ENCODE measurements around the gene CENPE. TPM values are rescaled to one million over a fixed set of nuclear protein-coding genes. Genes with fewer than 3 reads are reported as not detected.

CENPE gene
- total and polyA plus RNA-seq, 3 donors from 2014 or later: 0.96 to 9.1 (median 6.6) TPM

- TF ChIP-seq POLR2A (IDR thresholded peaks at IDR 0.05): no peak
- TF ChIP-seq CTCF (IDR thresholded peaks at IDR 0.05): no peak
- intact Hi-C loops (cut with DNase I; ENCODE audit: low total_unique reads): no loop called here
- 79 to 85% methylated on average over 4 of the region's 4 CpGs for WGBS, 2 donors
Observed at GRCh38 chr4:103158760-103159159, 39.4 kb downstream of the CENPE start.

GRCh38 chr4:103156106-103156505, 42.0 kb downstream of the CENPE start:
- no peaks in the 10 kb centered on the region for H3K4me1 ChIP-seq
- TF ChIP-seq CTCF (IDR thresholded peaks at IDR 0.05) (no peak), POLR2A (IDR thresholded peaks at IDR 0.05) (no peak)
- H3K9me3 ChIP-seq: no peaks in the 10 kb centered on the region
- 85 to 96% methylated on average over 3 of the region's 3 CpGs for WGBS, 2 donors
- H3K27me3 ChIP-seq: no peaks in the 10 kb centered on the region
- DNase-seq: no peak
- no peaks in the 10 kb centered on the region for H3K36me3 ChIP-seq (ENCODE audit: low read depth, missing control alignments)
- no peak overlapping the region for H3K4me3 ChIP-seq
- no peak overlapping the region for H3K27ac ChIP-seq
- intact Hi-C loops (cut with DNase I; ENCODE audit: low total_unique reads): no loop called here

More at GRCh38 chr4:103158760-103159159, 39.4 kb downstream of the CENPE start:
- Histone ChIP-seq H3K36me3 (ENCODE audit: low read depth, missing control alignments) (no peaks in the 10 kb centered on the region), H3K4me3 (no peak overlapping the region), H3K27ac (no peak overlapping the region), H3K9me3 (no peaks in the 10 kb centered on the region), H3K27me3 (no peaks in the 10 kb centered on the region), H3K4me1 (no peaks in the 10 kb centered on the region)
- no peak for DNase-seq

GRCh38 chr4:103152381-103152780, 45.8 kb downstream of the CENPE start:
- H3K27ac ChIP-seq: no peak overlapping the region
- no peak for TF ChIP-seq POLR2A (IDR thresholded peaks at IDR 0.05)
- TF ChIP-seq CTCF (IDR thresholded peaks at IDR 0.05): no peak
- no peaks in the 10 kb centered on the region for H3K4me1 ChIP-seq
- no peaks in the 10 kb centered on the region for H3K27me3 ChIP-seq
- H3K9me3 ChIP-seq: no peaks in the 10 kb centered on the region
- H3K36me3 ChIP-seq (ENCODE audit: low read depth, missing control alignments): no peaks in the 10 kb centered on the region
- no peak for DNase-seq
- WGBS, 2 donors: 98% methylated on average over 3 of the region's 3 CpGs
- H3K4me3 ChIP-seq: no peak overlapping the region
- intact Hi-C loops (cut with DNase I; ENCODE audit: low total_unique reads): no loop called here

- no peaks in the 10 kb centered on the region for H3K27me3 ChIP-seq
- 97 to 100% methylated on average over 1 of the region's 1 CpG for WGBS, 2 donors
- TF ChIP-seq POLR2A (IDR thresholded peaks at IDR 0.05) (no peak), CTCF (IDR thresholded peaks at IDR 0.05) (no peak)
Observed at GRCh38 chr4:103150677-103151076, 47.5 kb downstream of the CENPE start.

DNA sequence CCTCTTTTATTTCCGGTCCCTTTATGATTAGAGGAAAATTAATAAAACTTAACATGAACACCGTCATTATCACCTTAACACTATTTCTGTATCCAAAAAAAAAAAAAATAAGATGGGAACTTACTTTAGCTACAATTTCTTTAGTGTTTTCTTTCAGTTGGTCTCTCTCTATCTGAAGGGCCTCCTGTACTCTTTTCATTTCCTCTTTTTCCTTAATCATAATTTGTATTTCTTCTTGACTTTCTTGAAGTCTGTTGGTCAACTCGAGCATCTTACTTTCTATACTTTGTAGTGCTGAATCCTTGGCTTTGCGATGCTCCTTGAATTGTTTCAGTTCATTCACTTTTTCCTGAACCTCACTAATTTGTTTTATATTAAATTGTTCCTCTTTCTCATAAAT, 53.2 kb downstream of the CENPE start:
- 89 to 98% methylated on average over 4 of the region's 4 CpGs for WGBS, 2 donors
- no peaks in the 10 kb centered on the region for H3K36me3 ChIP-seq (ENCODE audit: low read depth, missing control alignments)
- no peak overlapping the region for H3K4me3 ChIP-seq
- H3K9me3 ChIP-seq: no peaks in the 10 kb centered on the region
- no peaks in the 10 kb centered on the region for H3K27me3 ChIP-seq
- H3K4me1 ChIP-seq: no peaks in the 10 kb centered on the region
- H3K27ac ChIP-seq: no peak overlapping the region
- TF ChIP-seq POLR2A (IDR thresholded peaks at IDR 0.05) (no peak), CTCF (IDR thresholded peaks at IDR 0.05) (no peak)
- DNase-seq: no peak
- intact Hi-C loops (cut with DNase I; ENCODE audit: low total_unique reads): no loop called here

More at GRCh38 chr4:103150677-103151076, 47.5 kb downstream of the CENPE start:
- no peak for DNase-seq
- Histone ChIP-seq H3K4me1 (no peaks in the 10 kb centered on the region), H3K4me3 (no peak overlapping the region), H3K9me3 (no peaks in the 10 kb centered on the region), H3K27ac (no peak overlapping the region), H3K36me3 (ENCODE audit: low read depth, missing control alignments) (no peaks in the 10 kb centered on the region)
- intact Hi-C loops (cut with DNase I; ENCODE audit: low total_unique reads): no loop called here

Data from testis (tissue), 3 donors.